K562 (cell line): ENCODE results near the gene NISCH. TPM values are rescaled to one million over a fixed set of nuclear protein-coding genes. Genes with fewer than 3 reads are reported as not detected.

Experiments
- BRCA1 ChIP-seq, 2 experiments: fragments of 450-650 bp in 1 of 2; sonication (generic) in 1 of 2; formaldehyde crosslinking in 1 of 2; IDR thresholded peaks; 2 replicates each; pipeline versions ENCODE4 v1.5.0 to v1.6.1; 2017 to 2020; ENCODE audit warnings: mild to moderate bottlenecking in 1 of 2, missing genetic modification reagents in 1 of 2
- CBX3 ChIP-seq, 2 experiments: IDR thresholded peaks; 1 replicate in 1 of 2; 2 replicates in 1 of 2; pipeline ENCODE4 v1.6.1; 2012; ENCODE audit warnings: inconsistent platforms in 2 of 2, low read length in 2 of 2, borderline replicate concordance in 1 of 2, control low read depth in 1 of 2
- FIP1L1 ChIP-seq: fragments of 200-400 bp; formaldehyde crosslinking; IDR thresholded peaks from 2 replicates; pipeline ENCODE4 v1.6.1; 2018; ENCODE audit warnings: mild to moderate bottlenecking, low read depth, low read length; ENCODE audit not compliant: poor library complexity, severe bottlenecking
- HMG20A ChIP-seq: fragments of 450-650 bp; formaldehyde crosslinking; conservative IDR thresholded peaks from 2 replicates; pipeline ENCODE4 v1.4.0; 2020; ENCODE audit warnings: mild to moderate bottlenecking, mixed read lengths
- KLF10 ChIP-seq: fragments of 250-450 bp; sonication (Bioruptor Pico); IDR thresholded peaks from 2 replicates; pipeline ENCODE4 v1.6.1; 2021; ENCODE audit warnings: matching md5 sums
- NEUROD1 ChIP-seq: fragments of 150-350 bp; IDR thresholded peaks from 2 replicates; pipeline ENCODE4 v1.6.1; 2014; ENCODE audit warnings: borderline replicate concordance, low read length, low read depth; ENCODE audit not compliant: partially characterized antibody
- POLR2A ChIP-seq: fragments of 450-650 bp; conservative IDR thresholded peaks from 2 replicates; pipeline ENCODE4 v1.6.1; 2016
- POLR3G ChIP-seq: IDR thresholded peaks from 2 replicates; pipeline ENCODE4 v1.6.1; 2011; ENCODE audit not compliant: insufficient read length, insufficient replicate concordance; ENCODE audit errors: extremely low read depth
- RBM17 ChIP-seq: fragments of 200-400 bp; formaldehyde crosslinking; IDR thresholded peaks from 2 replicates; pipeline ENCODE4 v1.6.1; 2017; ENCODE audit warnings: low read depth, mild to moderate bottlenecking, low read length, borderline replicate concordance
- SMAD4 ChIP-seq: fragments of 250-450 bp; sonication (Bioruptor Pico); conservative IDR thresholded peaks from 2 replicates; pipeline ENCODE4 v1.8.0; 2021; ENCODE audit warnings: inconsistent platforms, mild to moderate bottlenecking, moderate library complexity
- YY1 ChIP-seq, 3 experiments: IDR thresholded peaks; 2 replicates each; pipeline ENCODE4 v1.6.1; 2011; ENCODE audit warnings: low read length in 2 of 3, mild to moderate bottlenecking in 2 of 3, moderate library complexity in 2 of 3, borderline replicate concordance in 1 of 3, control low read depth in 1 of 3, low read depth in 1 of 3; ENCODE audit not compliant: insufficient read depth in 3 of 3, insufficient replicate concordance in 2 of 3, control insufficient read depth in 1 of 3, insufficient read length in 1 of 3; ENCODE audit errors: extremely low read depth in 1 of 3
- ZBTB17 ChIP-seq: fragments of 450-650 bp; formaldehyde crosslinking; IDR thresholded peaks from 2 replicates; pipeline ENCODE4 v1.4.0; 2020; ENCODE audit warnings: mild to moderate bottlenecking
- ZFX ChIP-seq: sonication (generic); formaldehyde crosslinking; IDR thresholded peaks from 2 replicates; pipeline ENCODE4 v1.8.0; 2022; ENCODE audit warnings: mild to moderate bottlenecking, missing genetic modification reagents, moderate library complexity
- ZNF184 ChIP-seq: sonication (generic); formaldehyde crosslinking; IDR thresholded peaks from 2 replicates; pipeline ENCODE4 v1.5.0; 2020; ENCODE audit warnings: missing genetic modification reagents
- ZNF232 ChIP-seq: sonication (generic); formaldehyde crosslinking; IDR thresholded peaks from 2 replicates; pipeline ENCODE4 v1.8.0; 2022; ENCODE audit warnings: mild to moderate bottlenecking, missing genetic modification reagents
- ZNF76 ChIP-seq: fragments of 250-450 bp; sonication (Bioruptor Pico); IDR thresholded peaks from 2 replicates; pipeline ENCODE4 v1.4.0; 2020; ENCODE audit warnings: mild to moderate bottlenecking, moderate library complexity, borderline replicate concordance
- polyA plus RNA-seq, 8 experiments: library from polyadenylated mRNA; depleted of rRNA in 4 of 8; stranded (reverse) in 5 of 8; unstranded in 3 of 8; fragments of >200 nt; fragmentation: Nextera tagmentation in 2 of 8; fragmentation: Illumina TruSeq in 1 of 8; extraction: Ambion mirVana in 2 of 8; extraction: Trizol in 1 of 8; gene quantifications; 2 replicates each; pipeline versions ENCODE4 v1.2.1 to v1.2.3, GENCODE V29; 2011 to 2014; ENCODE audit warnings: inconsistent platforms in 1 of 8, missing spikeins in 1 of 8
- total RNA-seq, 7 experiments: library from RNA; depleted of rRNA in 6 of 7; stranded (reverse); fragments of >200 nt in 6 of 7; fragmentation: Illumina TruSeq in 2 of 7; extraction: Trizol in 2 of 7; gene quantifications; 2 replicates each; pipeline versions ENCODE4 v1.2.1 to v1.2.3, GENCODE V29; 2011 to 2021; ENCODE audit warnings: low replicate concordance in 1 of 7
- TF ChIP-seq, protein P1 (sequence below): fragments of 250-450 bp; sonication (Bioruptor Pico); IDR thresholded peaks from 2 replicates; pipeline ENCODE4 v1.5.0; 2021; ENCODE audit warnings: mild to moderate bottlenecking, moderate library complexity
- TF ChIP-seq, protein P2 (sequence below): fragments of 450-650 bp; formaldehyde crosslinking; IDR thresholded peaks from 2 replicates; pipeline ENCODE4 v1.4.0; 2020; ENCODE audit warnings: mild to moderate bottlenecking, moderate library complexity
- TF ChIP-seq, protein P3 (sequence below): sonication (generic); formaldehyde crosslinking; IDR thresholded peaks from 2 replicates; pipeline ENCODE4 v1.9.0; 2022; ENCODE audit warnings: mild to moderate bottlenecking, missing genetic modification reagents
- TF ChIP-seq, protein P4 (sequence below): fragments of 250-450 bp; sonication (Bioruptor Pico); IDR thresholded peaks from 2 replicates; pipeline ENCODE4 v1.8.0; 2022; ENCODE audit warnings: inconsistent platforms, mild to moderate bottlenecking, moderate library complexity, borderline replicate concordance

The NISCH gene
- total and polyA plus RNA-seq, 9 of the 15 experiments (the other 6 are each of a cell fraction or from before 2014, with no cell fraction given) = 0.44 to 43.5 (median 23.4) TPM

DNA sequence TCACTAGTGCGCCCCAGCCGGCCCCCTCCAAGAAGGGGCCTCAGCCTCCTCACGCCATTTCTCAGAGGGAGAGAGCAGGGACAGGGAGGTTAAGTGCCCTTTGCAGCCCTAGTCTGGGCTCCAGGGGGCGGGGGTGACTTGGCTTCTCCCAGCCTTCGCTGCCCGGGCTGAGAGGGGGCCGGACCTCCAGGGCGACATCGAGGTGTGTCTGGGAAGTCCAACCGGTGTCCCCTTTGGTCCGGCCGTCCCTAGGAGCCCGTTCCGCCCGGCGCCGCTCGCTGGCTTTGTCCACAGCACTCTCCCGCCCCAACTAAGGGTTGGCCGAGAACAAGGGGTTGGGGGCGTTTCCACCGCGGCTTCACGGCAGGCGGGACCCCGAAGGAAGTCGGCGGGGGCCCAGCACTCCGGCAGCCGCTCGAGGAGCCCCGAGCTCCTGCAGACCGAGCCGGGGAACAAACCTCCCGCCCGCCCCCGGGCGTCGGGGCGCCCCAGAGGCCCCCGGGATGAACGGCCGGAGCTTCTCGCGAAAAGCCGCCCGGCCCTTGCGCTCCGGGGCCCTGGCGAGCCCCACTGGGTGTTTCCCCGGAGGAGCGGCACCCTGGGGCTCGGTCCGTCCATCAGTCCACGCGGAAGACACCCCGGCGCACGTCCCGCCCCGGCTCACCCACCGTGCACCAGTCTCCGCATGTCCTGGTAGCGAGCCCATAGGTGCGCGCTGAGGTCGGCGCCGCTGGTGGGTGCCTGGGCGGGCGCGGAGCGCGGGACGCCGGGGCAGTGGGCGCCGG is 77.6 kb downstream of the NISCH start (continued):
- TF ChIP-seq ZNF184 (CRISPR knock-in tag) = no peak
- TF ChIP-seq ZBTB17 (CRISPR knock-in tag) = no peak
- no peak for TF ChIP-seq HMG20A (CRISPR knock-in tag)
- TF ChIP-seq, protein P1, sequence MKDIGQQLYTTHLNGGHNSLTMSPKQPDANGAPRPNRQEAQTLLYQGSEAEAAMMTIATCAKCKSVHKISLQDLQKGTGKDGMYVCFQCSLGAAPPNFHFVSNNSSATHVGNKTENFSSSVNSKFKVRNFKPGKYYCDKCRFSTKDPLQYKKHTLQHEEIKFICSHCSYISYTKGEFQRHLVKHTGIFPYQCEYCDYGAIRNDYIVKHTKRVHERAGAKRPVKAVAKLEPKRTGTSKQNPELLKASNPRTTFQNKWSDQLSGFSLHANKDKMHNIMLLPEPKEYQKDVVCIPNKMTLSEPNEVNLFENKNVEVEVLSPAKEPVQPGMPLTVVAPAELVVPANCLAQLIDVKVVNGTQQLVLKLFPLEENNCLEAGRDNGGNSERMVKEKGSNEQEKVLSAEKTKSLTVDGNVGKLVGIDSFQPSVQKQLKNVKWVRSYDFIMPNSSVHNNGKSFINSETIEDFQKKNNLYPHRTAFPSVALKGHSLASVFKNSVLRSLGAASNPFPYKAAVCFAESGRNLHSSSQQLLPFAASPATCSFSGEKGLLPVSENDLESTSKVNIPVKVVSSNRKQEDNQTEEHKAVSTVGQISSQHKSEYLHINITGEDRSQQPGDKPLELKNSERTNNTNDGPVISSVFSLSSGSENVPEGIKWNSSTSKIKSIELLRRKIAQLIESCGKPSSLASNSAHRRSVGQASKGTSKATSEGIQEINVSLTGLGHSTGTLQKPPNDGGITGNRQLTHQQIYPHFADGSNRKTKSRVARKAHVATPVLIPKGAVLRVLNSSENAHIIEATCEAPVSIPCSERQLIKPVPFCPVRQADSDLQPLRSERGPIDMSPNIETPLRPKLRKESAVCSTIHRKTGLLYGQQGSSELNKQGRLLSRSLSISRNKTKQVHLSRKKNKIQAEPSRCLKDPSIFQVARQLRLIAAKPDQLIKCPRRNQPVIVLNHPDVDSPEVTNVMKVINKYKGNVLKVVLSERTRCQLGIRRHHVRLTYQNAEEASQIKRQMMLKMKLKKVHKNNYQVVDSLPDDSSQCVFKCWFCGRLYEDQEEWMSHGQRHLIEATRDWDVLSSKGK (CRISPR knock-in tag) = no peak
- no peak for TF ChIP-seq BRCA1 (IDR thresholded peaks at IDR 0.05)
- TF ChIP-seq BRCA1 (CRISPR knock-in tag; IDR thresholded peaks at IDR 0.05) = no peak
- TF ChIP-seq NEUROD1 = no peak
- TF ChIP-seq FIP1L1 = peak; percentile 39
- TF ChIP-seq, protein P2, sequence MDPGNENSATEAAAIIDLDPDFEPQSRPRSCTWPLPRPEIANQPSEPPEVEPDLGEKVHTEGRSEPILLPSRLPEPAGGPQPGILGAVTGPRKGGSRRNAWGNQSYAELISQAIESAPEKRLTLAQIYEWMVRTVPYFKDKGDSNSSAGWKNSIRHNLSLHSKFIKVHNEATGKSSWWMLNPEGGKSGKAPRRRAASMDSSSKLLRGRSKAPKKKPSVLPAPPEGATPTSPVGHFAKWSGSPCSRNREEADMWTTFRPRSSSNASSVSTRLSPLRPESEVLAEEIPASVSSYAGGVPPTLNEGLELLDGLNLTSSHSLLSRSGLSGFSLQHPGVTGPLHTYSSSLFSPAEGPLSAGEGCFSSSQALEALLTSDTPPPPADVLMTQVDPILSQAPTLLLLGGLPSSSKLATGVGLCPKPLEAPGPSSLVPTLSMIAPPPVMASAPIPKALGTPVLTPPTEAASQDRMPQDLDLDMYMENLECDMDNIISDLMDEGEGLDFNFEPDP = no peak
- no peak for TF ChIP-seq CBX3 (IDR thresholded peaks at IDR 0.05; ENCODE audit: borderline replicate concordance in 1 of 2, low read length in 2 of 2)
- peak in 1 of 3 experiments; percentile 25 for TF ChIP-seq YY1 (IDR thresholded peaks at IDR 0.05; ENCODE audit: borderline replicate concordance in 1 of 3, control insufficient read depth in 1 of 3, extremely low read depth in 1 of 3, insufficient read depth in 3 of 3, insufficient read length in 1 of 3, insufficient replicate concordance in 2 of 3, low read depth in 1 of 3, low read length in 2 of 3)
- TF ChIP-seq KLF10 = no peak
- TF ChIP-seq ZFX (CRISPR knock-in tag) = peak; percentile 32; the same call in 1 of the 2 replicates
- TF ChIP-seq, protein P3, sequence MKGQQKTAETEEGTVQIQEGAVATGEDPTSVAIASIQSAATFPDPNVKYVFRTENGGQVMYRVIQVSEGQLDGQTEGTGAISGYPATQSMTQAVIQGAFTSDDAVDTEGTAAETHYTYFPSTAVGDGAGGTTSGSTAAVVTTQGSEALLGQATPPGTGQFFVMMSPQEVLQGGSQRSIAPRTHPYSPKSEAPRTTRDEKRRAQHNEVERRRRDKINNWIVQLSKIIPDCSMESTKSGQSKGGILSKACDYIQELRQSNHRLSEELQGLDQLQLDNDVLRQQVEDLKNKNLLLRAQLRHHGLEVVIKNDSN = no peak
- TF ChIP-seq, protein P4, sequence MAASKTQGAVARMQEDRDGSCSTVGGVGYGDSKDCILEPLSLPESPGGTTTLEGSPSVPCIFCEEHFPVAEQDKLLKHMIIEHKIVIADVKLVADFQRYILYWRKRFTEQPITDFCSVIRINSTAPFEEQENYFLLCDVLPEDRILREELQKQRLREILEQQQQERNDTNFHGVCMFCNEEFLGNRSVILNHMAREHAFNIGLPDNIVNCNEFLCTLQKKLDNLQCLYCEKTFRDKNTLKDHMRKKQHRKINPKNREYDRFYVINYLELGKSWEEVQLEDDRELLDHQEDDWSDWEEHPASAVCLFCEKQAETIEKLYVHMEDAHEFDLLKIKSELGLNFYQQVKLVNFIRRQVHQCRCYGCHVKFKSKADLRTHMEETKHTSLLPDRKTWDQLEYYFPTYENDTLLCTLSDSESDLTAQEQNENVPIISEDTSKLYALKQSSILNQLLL (CRISPR knock-in tag) = no peak
- no peak for TF ChIP-seq POLR3G
- TF ChIP-seq SMAD4 (CRISPR knock-in tag) = no peak
- 0 out of 2 replicates have a peak, but pooled peaks have one; percentile 40 for TF ChIP-seq POLR2A
- TF ChIP-seq ZNF76 (CRISPR knock-in tag) = no peak
- no peak for TF ChIP-seq RBM17
- no peak for TF ChIP-seq ZNF232 (CRISPR knock-in tag)
